ENCODE measurements around the gene CABLES1. TPM values are rescaled to one million over a fixed set of nuclear protein-coding genes. Genes with fewer than 3 reads are reported as not detected.

The CABLES1 gene
- total RNA-seq, 4 donors from 2014 or later, result 1.5 to 11.9 (median 6.1) TPM

DNA sequence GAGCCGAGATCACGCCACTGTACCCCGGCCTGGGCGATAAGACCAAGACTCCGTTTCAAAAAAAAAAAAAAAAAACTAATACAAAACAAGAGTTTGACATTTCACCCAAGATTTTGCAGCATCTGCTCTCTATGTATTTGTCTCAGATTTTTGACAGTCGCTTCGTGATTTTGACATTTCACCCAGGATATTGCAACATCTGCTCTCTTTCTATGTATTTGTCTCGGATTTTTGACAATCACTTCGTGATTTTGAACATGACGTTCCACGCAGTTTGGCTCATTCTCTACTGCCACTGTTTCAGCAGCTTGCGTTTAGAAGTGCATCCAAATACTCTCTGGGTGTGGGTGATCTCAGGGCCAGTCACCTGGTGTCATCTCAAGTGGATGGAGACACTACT lies 108.5 kb downstream of the CABLES1 start:
- H3K27ac ChIP-seq, result no peak overlapping the region
- intact Hi-C loops (cut with DNase I; ENCODE audit: low total_unique reads) (no loop called here), in situ Hi-C loops (cut with MboI; ENCODE audit: low pct_ligation_motif_present in 1 of 4, low pct_unique_long_range_greater_than_20kb in 1 of 4, low sequenced_read_pairs in 3 of 4) (no loop called here)
- WGBS, 2 donors (ENCODE audit: low coverage in 1 of 2), result 93 to 94% methylated on average over 3 to 12 of the region's 12 CpGs
- no peaks in the 10 kb centered on the region for H3K27me3 ChIP-seq
- TF ChIP-seq POLR2AphosphoS5 (IDR thresholded peaks at IDR 0.05), result no peak
- TF ChIP-seq EP300 (IDR thresholded peaks at IDR 0.05; ENCODE audit: low read depth), result no peak
- TF ChIP-seq POLR2A (IDR thresholded peaks at IDR 0.05), result no peak
- TF ChIP-seq, protein P1, sequence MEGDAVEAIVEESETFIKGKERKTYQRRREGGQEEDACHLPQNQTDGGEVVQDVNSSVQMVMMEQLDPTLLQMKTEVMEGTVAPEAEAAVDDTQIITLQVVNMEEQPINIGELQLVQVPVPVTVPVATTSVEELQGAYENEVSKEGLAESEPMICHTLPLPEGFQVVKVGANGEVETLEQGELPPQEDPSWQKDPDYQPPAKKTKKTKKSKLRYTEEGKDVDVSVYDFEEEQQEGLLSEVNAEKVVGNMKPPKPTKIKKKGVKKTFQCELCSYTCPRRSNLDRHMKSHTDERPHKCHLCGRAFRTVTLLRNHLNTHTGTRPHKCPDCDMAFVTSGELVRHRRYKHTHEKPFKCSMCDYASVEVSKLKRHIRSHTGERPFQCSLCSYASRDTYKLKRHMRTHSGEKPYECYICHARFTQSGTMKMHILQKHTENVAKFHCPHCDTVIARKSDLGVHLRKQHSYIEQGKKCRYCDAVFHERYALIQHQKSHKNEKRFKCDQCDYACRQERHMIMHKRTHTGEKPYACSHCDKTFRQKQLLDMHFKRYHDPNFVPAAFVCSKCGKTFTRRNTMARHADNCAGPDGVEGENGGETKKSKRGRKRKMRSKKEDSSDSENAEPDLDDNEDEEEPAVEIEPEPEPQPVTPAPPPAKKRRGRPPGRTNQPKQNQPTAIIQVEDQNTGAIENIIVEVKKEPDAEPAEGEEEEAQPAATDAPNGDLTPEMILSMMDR (IDR thresholded peaks at IDR 0.05), result no peak
- no peaks in the 10 kb centered on the region for H3K36me3 ChIP-seq
- no peak overlapping the region for H3K4me3 ChIP-seq
- peaks cover 0 to 2% (median under 1%) of the 10 kb centered on the region in 4 donors for H3K4me1 ChIP-seq
- no peak for DNase-seq
- H3K9me3 ChIP-seq, result no peaks in the 10 kb centered on the region

DNA sequence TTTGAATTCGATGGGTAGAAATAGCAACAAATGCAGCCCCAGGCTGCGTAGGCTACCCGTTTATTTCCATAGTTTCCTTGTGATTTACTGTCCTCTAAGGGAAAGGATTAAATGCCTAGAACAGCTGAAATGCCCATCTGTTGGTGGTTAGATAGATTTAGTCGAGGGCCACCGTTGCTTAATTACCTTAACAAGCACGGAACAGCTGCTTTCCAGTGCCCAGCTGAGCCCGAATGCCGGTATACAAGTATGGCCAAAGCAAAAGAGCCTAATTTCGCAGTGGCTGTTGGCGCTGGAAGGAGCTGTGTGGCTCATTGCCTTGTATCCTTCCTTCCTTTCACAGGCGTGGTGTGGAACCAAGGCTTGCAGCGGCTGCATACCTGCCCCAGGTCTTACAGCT lies 109.1 kb downstream of the CABLES1 start:
- in situ Hi-C loops (cut with MboI; ENCODE audit: low pct_ligation_motif_present in 1 of 4, low pct_unique_long_range_greater_than_20kb in 1 of 4, low sequenced_read_pairs in 3 of 4) (no loop called here), intact Hi-C loops (cut with DNase I; ENCODE audit: low total_unique reads) (no loop called here)
- Histone ChIP-seq H3K36me3 (no peaks in the 10 kb centered on the region), H3K27me3 (no peaks in the 10 kb centered on the region), H3K27ac (no peak overlapping the region), H3K4me1 (no peaks in the 10 kb centered on the region), H3K4me3 (no peak overlapping the region), H3K9me3 (no peaks in the 10 kb centered on the region)
- TF ChIP-seq, protein P1 (IDR thresholded peaks at IDR 0.05), result no peak
- no peak for TF ChIP-seq POLR2AphosphoS5 (IDR thresholded peaks at IDR 0.05)
- TF ChIP-seq POLR2A (IDR thresholded peaks at IDR 0.05), result no peak
- no peak for TF ChIP-seq EP300 (IDR thresholded peaks at IDR 0.05; ENCODE audit: low read depth)
- WGBS, 2 donors (ENCODE audit: low coverage in 1 of 2), result 83 to 84% methylated on average over 5 to 12 of the region's 12 CpGs
- DNase-seq, result no peak

DNA sequence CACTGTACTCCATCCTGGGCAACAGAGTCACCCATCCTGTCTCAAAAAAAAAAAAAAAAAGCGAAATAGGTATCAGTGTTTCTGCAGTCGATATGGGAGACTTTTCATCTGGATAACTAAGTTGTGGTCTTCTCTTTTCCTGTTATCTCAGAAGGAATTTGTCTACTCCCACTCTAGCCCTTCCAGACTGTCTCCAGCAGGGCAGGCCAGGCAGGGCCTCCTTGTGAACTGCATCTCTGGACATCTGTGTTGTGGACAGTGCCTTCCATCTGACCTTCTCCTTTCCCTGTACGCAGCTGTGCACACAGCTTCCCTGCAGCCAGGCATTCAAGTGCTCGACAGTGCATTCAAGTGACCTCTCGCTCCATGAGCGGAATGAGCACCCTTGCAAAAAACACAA lies 110.2 kb downstream of the CABLES1 start:
- H3K4me1 ChIP-seq, result no peaks in the 10 kb centered on the region
- no peak for TF ChIP-seq POLR2A (IDR thresholded peaks at IDR 0.05)
- TF ChIP-seq, protein P1 (IDR thresholded peaks at IDR 0.05), result no peak
- TF ChIP-seq EP300 (IDR thresholded peaks at IDR 0.05; ENCODE audit: low read depth), result no peak
- TF ChIP-seq POLR2AphosphoS5 (IDR thresholded peaks at IDR 0.05), result no peak
- no peaks in the 10 kb centered on the region for H3K36me3 ChIP-seq
- H3K9me3 ChIP-seq, result no peaks in the 10 kb centered on the region
- in situ Hi-C loops (cut with MboI; ENCODE audit: low pct_ligation_motif_present in 1 of 4, low pct_unique_long_range_greater_than_20kb in 1 of 4, low sequenced_read_pairs in 3 of 4), result no loop called here
- no peak for DNase-seq
- H3K27ac ChIP-seq, result no peak overlapping the region
- 95 to 97% methylated on average over 4 to 6 of the region's 6 CpGs for WGBS, 2 donors (ENCODE audit: low coverage in 1 of 2)
- H3K27me3 ChIP-seq, result no peaks in the 10 kb centered on the region
- H3K4me3 ChIP-seq, result no peak overlapping the region
- intact Hi-C loops (cut with DNase I; ENCODE audit: low total_unique reads), result no loop called here

DNA sequence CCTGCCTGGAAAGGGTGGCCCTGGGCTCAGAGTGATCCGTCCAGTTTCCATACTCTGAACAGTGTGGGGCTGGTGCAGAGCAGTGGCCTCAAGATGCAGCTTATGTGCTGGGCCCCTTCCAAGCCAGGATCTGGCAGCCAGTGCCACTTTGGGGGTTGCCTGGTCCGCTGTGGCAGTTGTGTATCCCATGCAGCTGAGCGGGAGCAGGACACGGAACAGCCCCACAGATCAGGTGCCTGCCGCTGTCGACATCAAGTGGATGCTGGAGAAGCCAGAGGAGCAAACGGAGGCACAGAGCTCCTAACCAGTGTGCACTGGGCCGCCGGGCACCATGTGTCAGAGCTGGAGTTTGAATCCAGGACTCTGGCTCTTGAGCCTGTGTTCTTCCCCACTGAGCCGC lies 112.0 kb downstream of the CABLES1 start:
- TF ChIP-seq POLR2AphosphoS5 (IDR thresholded peaks at IDR 0.05) (no peak), EP300 (IDR thresholded peaks at IDR 0.05; ENCODE audit: low read depth) (no peak), POLR2A (IDR thresholded peaks at IDR 0.05) (no peak)
- TF ChIP-seq, protein P1 (IDR thresholded peaks at IDR 0.05), result no peak
- Histone ChIP-seq H3K4me3 (no peak overlapping the region), H3K27ac (no peak overlapping the region), H3K36me3 (no peaks in the 10 kb centered on the region), H3K27me3 (no peaks in the 10 kb centered on the region), H3K9me3 (no peaks in the 10 kb centered on the region), H3K4me1 (no peaks in the 10 kb centered on the region)
- DNase-seq, result no peak
- intact Hi-C loops (cut with DNase I; ENCODE audit: low total_unique reads), result no loop called here
- 98% methylated on average over 9 of the region's 10 CpGs; no CpG with 5 or more reads in 1 of the 2 donors for WGBS, 2 donors (ENCODE audit: low coverage in 1 of 2)
- in situ Hi-C loops (cut with MboI; ENCODE audit: low pct_ligation_motif_present in 1 of 4, low pct_unique_long_range_greater_than_20kb in 1 of 4, low sequenced_read_pairs in 3 of 4), result no loop called here

All from transverse colon (tissue), 4 donors.